GM21825 (cell line): ENCODE measurements around the gene CTSH.
"Not testable (repeated sequence)": the region's sequence is repeated elsewhere in the genome, so short reads cannot be mapped to it uniquely, and the experiment has no call there.

Source experiments
- ATAC-seq: cut with Tn5 transposase; IDR thresholded peaks from one replicate; pipeline ENCODE4 v1.9.1; 2021; ENCODE audit warnings: mild to moderate bottlenecking, moderate library complexity; ENCODE audit not compliant: unreplicated experiment

CTSH gene

GRCh38 chr15:78893538-78893937, 51.3 kb downstream of the CTSH start:
- no peak for ATAC-seq

GRCh38 chr15:78889000-78889399, 55.8 kb downstream of the CTSH start:
- ATAC-seq: no peak

GRCh38 chr15:78881681-78882080, 63.2 kb downstream of the CTSH start:
- no peak for ATAC-seq

GRCh38 chr15:78880813-78881212, 64.0 kb downstream of the CTSH start:
- no peak for ATAC-seq

GRCh38 chr15:78880242-78880533, 64.7 kb downstream of the CTSH start:
- ATAC-seq: no peak

GRCh38 chr15:78879517-78880241, 65.2 kb downstream of the CTSH start:
- ATAC-seq: no peak

- no peak for ATAC-seq
These were observed 66.5 kb downstream of the CTSH start for GRCh38 chr15:78878356-78878755.

GRCh38 chr15:78876954-78877353, 67.9 kb downstream of the CTSH start:
- not testable (repeated sequence) for ATAC-seq

GRCh38 chr15:78875107-78875914, 69.5 kb downstream of the CTSH start:
- ATAC-seq: no peak

- ATAC-seq: no peak
These were observed 70.8 kb downstream of the CTSH start for GRCh38 chr15:78873793-78874765.

- ATAC-seq: peak; percentile 58
These were observed 71.7 kb downstream of the CTSH start for GRCh38 chr15:78872972-78873792.

- ATAC-seq: peak; percentile 86
These were observed 72.5 kb downstream of the CTSH start, which contains the start of gene MORF4L1 for GRCh38 chr15:78872155-78872971. MORF4L1 (plus strand) TSS chr15:78872890; CDS start chr15:78873018, 128 bp downstream.

- not testable (repeated sequence) for ATAC-seq
These were observed 73.2 kb downstream of the CTSH start for GRCh38 chr15:78871483-78872127.
